Fibroblast of skin of scalp (primary cell): ENCODE results near the gene SPAG4. TPM values are rescaled to one million over a fixed set of nuclear protein-coding genes. Genes with fewer than 3 reads are reported as not detected.

Experiments
- DNase-seq: peaks from one replicate; pipeline ENCODE4 v3.0.0-alpha.2; 2013
- polyA plus RNA-seq, 2 experiments: library from polyadenylated mRNA; unstranded; fragments of 120-200 nt; gene quantifications; one replicate each; pipeline ENCODE4 v1.2.1, GENCODE V29; 2013; ENCODE audit not compliant: insufficient read length in 2 of 2

SPAG4 gene, protein sequence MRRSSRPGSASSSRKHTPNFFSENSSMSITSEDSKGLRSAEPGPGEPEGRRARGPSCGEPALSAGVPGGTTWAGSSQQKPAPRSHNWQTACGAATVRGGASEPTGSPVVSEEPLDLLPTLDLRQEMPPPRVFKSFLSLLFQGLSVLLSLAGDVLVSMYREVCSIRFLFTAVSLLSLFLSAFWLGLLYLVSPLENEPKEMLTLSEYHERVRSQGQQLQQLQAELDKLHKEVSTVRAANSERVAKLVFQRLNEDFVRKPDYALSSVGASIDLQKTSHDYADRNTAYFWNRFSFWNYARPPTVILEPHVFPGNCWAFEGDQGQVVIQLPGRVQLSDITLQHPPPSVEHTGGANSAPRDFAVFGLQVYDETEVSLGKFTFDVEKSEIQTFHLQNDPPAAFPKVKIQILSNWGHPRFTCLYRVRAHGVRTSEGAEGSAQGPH
- 7.9 TPM for polyA plus RNA-seq (2013, experiment 1 of 2; ENCODE audit: insufficient read length)
- 7.6 TPM for polyA plus RNA-seq (2013, experiment 2 of 2; ENCODE audit: insufficient read length)

DNA sequence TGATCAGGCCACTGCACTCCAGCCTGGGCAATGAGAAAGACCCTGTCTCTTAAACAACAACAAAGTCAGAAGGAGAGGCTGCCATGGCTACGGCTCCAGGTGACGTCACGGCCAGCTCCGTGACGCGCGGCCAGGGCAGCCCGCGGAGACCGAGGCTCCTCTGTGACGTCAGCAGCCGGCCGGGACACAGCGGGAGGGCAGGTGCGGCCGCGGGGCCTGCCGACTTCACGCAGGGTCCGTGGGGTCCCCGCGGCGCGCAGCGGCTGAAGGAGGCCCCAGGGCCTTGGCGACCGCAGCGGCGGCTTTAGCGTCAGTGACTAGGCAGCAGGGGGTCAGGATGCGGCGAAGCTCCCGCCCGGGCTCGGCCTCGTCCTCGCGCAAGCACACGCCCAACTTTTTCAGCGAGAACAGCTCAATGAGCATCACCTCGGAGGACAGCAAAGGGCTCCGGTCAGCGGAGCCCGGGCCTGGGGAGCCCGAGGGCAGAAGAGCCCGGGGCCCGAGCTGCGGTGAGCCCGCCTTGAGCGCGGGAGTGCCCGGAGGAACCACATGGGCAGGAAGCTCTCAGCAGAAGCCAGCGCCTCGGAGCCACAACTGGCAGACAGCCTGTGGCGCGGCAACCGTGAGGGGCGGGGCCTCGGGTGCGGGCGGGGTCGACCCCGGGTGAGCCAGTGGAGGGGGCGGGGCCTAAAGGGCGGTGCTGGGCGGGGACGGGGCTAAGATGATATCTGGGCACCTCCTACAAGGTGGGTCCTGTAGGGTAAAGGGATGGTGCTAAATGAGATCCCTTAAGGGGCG, at the start of gene SPAG4:
SPAG4 (plus strand) TSS at position 163 of the 798 bp plus-strand sequence; CDS start at position 338, 175 bp downstream.
- no peak for DNase-seq

DNA sequence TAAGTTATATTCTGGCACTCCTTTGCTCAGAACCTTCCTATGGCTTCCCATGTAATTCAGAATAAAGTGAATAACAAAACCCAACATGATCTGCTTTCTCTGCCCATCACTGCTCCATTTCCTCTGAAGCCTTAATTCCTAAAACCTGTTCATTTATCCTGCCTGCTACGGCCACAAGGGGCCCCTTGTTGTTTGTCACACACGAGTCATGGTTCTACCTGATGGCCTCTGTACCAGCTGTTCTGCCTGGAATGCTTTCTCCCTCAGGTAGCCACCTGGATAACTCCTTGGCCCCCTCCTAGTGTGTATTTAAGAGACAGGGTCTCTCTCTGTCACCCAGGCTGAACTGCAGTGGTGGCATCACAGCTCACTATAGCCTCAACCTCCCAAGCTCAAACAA, 47.0 kb upstream of the SPAG4 start:
- DNase-seq: no peak

DNA sequence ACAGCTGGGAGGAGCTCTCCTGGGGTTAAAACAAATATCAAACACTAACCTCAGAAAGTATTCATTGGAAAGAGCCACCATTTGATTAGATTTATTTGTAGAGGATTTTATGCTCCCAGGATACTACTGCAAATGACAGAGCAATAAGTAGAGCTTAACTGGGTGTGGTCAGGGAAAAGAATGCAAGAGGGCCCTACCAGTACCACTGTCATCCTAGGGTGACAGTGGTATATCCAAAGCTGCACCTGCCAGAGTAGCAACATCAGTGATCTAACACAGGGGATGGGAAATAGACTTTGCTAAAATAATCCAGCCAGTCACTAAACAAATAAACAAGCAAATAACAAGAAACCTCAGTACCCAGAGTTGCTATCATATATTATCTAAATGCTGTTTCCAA, 44.1 kb upstream of the SPAG4 start:
- no peak for DNase-seq

DNA sequence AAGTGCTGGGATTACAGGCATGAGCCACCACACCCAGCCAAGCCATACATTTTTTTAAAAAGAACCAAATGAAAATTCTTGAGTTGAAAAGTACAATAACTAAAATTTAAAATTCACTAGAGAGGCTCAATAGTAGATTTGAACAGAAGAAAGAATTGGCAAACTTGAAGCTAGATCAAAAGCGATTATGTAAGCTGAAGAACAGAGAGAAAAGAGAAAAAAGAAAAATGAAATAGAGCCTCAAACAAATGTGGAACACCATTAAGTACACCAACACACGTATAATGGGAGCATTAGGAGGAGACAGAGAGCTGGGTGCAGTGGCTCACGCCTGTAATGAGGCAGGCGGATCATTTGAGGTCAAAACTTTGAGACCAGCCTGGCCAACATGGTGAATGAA, 42.8 kb upstream of the SPAG4 start:
- DNase-seq: no peak

DNA sequence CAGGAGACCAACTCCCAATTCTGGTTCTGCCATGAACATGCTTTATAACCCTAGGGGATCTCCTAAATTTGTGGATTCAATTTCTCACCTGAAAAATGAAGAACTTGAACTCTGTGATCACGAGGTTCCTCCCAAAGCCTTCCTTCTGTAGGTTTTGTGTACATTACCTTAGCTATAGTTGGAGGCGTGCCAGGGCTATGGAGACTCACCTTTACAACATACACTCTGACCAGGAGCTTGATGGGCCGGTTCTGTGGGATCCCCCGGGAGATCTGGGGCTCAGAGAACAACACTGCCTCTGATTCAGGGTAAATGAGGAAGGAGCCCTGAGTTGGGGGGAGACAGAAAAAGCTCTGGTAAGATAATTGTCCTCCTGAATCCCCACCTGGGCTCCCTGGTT, 39.7 kb upstream of the SPAG4 start:
- DNase-seq: no peak

DNA sequence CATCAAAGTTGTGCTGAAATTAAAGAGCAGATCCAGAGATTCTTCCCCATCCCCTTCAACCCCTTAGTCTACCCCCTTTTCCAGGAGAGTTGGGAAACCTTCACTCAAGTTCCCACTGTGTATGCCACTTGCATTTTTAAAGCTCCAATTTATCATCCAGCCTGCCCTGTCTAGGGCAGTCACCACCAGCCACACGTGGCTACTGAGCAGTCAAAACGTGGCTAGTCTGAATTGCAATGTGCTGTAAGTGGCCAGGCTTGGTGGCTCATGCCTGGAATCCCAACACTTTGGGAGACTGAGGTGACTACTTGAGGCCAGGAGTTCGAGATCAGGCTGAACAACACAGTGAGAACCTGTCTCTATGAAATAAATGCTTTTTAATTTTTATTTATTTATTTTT, 38.8 kb upstream of the SPAG4 start:
- no peak for DNase-seq

DNA sequence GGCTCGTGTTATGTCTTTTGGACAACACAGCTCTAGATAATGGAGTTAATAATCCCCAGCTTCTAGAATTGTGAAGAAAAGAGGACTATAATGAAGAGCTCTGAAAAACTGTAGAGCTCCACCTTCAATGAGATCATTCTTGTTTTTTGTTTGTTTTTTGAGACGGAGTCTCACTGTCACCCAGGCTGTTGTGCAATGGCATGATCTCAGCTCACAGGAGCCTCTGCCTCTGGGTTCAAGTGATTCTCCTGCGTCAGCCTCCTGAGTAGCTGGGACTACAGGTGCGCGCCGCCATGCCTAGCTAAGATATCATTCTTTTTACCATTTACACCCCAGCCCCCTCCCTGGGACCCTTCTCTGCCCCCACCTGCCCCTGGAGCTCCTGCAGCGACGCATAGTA, 37.2 kb upstream of the SPAG4 start:
- DNase-seq: no peak

DNA sequence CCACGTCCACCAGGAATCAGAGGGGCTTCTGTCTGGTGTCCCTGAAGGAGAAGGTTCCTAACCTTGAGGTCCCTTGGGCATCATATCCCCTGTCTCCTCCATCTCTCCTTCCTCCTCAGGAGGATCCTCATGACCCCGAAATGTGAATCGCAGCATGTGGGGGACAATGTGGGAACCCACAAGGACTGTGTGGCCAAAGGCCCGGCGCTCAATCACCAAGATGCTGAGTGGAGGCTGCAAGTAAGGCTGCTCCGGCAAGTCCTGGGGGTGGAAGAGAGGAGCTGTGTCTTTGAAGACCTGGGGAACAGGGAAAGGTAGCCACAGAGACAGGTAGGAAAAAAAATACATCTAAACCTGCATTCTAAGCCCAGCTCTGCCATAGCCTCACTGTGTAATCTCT, 36.4 kb upstream of the SPAG4 start:
- DNase-seq: no peak

DNA sequence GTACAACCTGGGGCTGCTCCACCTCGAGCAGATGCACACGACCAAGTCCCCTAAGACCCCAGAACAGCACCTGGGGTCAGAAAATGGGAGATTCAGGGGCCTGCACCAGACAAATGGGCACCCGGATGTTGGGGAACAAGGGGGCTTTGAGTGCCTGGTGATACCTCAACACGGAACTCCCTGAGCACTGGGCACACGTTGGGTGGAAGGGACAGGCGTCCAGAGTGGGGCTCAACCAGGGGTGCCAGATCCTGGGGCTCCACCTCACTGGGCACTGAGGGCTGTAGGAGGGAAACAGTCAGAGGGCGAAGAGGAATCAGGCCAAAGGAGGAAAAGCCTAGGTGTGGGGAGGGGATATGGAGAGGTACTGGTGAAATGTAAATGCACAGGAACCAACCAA, 33.5 kb upstream of the SPAG4 start:
- no peak for DNase-seq

DNA sequence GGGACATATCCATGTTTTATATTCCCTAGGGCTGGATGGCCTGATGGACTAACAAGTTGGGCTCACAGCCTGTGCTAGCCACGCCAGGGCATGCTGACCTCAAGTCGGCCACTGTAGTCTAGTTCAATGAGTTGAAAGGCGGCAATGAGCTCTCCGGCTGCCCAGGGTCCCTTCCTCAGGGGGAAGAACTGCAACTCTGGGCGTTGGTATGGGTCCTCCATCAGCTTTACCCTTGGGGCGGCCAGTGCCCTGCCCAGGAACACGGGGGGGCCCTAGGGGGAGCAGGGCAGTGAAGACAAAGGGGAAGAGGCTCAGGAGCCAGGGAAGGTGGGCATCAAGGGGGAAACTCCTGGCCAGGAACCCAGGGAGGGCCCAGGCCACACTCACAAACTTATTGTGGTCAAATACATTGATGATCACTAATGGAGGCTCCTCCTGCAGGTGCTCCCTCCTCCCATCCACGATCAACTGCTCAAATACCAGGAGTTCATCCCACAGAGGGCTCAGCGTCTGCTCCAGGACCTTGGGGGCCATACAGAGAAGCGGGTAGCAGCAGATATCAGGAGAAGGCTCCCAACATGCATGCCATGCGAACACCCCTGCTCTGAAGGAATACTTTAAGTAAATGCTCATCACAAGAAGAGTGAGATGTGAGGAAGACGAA, 32.8 kb upstream of the SPAG4 start:
- DNase-seq: no peak

DNA sequence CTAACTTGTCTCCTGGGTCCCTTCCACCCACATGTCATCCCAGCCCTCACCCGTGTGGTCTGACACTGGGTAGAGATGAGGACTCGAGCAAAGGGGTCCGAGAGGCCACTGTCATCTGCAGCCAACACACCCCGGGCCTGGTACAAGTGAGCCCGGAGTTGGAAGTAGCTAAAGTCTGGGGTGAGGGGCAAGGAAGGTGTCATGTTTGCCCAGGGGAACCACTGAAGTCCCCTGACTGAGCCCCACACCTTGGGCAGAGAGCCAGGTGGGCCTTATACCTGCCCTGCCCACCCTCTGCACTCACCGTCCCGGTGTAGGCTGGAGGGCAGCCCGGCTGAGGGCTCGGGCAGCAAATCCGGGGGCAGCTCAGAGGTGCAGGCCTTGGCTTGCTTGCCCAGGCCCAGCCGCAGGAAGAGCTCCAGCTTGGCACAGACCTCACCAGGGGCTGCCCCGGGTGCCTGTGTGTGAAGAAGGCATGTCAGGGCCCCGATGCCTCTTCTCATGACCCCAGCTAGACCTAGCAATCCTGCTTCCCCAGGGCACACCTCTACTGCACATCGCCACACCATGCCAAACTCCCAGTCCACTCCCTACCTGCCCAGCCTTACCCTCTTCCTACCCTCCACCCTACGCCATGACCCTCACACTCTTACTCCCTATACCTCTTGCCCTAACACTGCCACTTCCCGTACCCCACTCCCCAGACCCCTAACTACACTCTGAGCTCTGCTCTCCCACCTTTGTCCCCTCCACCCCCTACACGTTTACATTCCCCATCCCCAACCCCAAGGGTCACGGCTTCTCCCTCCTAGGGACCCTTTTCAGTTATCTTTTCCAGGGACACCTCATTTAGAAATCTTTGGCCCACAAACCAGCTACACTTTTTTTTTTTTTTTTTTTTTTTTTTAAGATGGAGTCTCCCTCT, 31.7 kb upstream of the SPAG4 start:
- DNase-seq: no peak

DNA sequence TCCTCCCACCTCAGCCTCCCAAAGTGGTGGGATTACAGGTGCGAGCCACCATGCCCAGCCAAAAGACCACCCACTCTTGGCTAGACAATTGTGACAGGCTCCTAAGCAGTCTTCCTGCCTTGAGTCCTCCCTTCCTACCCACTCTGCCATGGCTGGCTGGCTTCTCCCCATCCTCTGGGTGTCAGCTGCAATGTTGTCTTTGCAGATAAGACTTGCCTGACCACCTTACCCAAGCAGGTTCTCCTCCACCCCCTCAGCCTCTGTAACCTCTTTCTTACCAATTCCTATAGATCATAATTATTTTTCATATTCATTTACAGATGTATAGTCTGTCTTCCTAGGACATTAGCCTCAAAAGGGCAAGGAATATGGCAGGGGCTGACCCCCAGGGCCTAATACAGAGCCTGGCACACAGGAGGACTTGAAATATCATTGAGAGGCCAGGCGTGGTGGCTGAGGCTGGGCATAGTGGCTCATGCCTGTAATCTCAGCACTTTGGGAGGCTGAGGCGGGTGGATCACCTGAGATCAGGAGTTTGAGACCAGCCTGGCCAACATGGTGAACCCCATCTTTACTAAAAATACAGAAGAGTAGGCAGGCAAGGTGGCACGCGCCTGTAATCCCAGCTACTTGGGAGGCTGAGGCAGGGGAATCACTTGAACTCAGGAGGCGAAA, 28.7 kb upstream of the SPAG4 start:
- DNase-seq: no peak

DNA sequence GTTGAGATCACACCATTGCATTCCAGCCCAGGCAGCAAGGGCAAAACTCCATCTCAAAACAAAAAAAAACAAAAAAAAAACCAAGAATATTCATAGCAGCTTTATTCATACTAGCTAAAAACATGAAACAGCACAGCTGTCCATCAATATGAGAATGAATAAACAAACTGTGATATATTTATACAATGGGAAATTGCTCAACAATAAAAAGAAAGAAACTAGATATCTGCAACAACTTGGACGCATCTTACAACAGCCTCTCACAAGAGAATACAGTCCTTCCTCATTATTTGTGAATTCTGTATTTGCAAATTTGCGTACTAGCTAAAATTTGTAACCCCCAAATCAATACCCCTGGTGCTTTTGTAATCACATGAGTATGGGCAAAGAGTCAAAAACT, 28.2 kb upstream of the SPAG4 start:
- no peak for DNase-seq

DNA sequence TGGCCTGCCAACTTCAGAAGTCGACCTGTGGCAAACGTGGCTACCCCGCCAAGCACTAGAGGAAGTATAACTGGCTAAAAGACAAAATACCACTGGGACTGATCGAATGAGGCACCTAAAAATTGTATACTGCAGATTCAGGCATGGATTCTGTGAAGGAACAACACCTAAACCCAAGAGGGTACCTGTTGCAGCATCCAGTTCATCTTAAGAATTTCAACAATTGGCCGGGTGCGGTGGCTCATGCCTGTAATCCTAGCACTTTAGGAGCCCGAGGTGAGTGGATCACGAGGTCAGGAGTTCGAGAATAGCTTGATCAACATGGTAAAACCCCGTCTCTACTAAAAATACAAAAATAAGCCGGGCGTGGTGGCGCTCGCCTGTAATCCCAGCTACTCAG, 27.2 kb upstream of the SPAG4 start:
- DNase-seq: no peak

DNA sequence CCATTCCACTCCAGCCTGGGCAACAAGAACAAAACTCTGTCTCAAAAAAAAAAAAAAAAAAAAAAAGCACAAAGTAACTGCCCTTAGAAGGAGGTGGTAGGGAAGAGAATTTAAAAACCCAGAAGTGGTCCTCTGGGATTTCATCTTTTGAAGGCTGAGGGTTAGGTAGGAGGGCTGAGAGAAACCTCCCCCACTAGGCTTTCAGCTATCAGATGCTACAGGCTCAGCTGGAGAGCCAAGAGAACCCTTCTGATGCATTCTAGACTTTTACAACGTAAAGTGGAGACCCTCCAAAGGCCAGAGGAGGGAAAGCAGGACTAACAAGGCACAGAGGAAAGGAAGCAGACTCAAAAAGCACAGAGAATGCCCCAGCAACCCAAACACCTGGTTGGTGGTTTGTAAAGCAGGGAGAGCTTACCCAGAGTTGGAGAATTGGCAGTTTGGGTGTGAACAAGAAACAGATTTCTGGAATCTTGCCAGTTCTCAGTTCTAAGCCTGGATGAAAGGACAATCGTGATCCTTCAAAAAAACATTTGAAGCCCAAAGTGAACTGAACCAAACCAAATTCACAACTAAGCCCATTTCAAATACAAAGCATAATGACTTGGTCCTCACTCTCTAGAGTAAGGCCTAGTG, 23.2 kb upstream of the SPAG4 start:
- no peak for DNase-seq

DNA sequence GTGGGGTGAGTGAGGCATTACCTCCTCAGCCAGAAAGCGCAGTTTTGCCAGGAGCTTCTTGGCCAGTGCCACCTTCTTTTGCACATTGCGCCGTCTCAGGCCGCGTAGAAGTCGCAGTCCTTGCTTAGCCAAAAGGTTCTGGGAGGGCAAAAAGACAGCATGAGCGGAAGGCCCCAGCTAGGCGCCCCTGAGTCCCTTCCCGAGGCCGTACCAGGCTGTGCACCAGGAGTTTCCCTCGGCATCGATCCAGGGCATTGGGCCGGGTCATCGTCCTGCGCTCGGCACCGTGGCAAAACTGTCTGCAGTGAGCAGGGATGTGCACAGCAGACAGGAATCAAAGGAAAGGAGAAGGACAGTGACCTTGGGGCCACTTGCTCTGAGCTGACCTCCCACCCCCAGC, 20.2 kb upstream of the SPAG4 start:
- DNase-seq: no peak

DNA sequence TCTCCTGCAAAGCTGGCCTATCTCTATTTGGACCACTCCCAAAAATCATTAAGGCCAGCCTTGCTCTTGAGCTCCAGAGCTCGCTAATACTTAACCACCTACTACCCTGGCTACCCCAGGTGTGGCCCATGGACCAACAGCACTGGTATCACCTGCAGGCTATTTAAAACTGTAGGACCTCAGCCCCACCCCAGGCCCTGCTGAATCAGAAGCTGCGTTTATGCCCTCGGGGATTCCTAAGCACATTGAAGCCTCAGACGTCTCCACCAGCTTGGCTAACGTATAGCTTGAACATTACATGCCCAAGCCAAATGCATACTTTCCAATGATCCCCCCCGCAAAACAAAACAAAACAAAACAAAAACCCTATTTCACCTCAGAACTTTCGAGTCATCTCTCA, 19.7 kb upstream of the SPAG4 start:
- DNase-seq: no peak

DNA sequence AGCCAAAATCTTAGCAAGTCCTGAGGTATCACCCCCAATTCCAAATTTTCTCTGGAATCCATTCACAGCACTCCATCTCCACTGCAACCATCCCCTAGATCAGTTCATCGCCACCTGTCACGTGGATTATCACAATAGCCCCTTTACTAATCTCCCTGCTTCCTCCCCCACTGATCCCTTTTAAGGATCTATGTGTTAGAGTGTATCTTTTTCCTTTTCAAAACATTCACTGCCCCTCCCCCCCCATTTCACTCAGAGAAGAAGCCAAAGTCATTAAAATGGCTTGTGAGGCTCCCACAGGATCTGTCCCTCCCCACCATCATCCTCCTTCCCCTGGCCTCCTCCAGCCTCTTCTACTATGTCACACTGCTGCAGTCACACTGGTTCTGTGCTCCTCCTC, 18.4 kb upstream of the SPAG4 start:
- no peak for DNase-seq

DNA sequence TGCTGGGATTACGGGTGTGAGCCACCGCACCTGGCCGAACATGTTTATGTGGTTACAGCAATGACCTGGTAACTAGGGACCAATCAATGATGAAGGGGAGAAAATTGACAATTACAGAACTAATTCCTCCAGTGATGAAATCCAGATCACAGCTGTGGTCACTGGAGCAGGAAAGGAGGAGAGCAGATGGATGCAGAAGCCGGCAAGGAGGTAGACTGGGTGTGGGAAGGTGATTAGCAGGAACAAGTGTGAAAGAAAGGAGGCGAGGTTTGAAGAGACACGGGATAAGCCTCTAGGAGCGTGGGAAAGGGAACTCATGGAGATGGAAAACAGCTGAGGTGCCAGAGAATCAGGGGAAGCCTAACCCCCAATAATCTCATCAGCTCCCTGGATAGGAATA, 17.2 kb upstream of the SPAG4 start:
- no peak for DNase-seq

DNA sequence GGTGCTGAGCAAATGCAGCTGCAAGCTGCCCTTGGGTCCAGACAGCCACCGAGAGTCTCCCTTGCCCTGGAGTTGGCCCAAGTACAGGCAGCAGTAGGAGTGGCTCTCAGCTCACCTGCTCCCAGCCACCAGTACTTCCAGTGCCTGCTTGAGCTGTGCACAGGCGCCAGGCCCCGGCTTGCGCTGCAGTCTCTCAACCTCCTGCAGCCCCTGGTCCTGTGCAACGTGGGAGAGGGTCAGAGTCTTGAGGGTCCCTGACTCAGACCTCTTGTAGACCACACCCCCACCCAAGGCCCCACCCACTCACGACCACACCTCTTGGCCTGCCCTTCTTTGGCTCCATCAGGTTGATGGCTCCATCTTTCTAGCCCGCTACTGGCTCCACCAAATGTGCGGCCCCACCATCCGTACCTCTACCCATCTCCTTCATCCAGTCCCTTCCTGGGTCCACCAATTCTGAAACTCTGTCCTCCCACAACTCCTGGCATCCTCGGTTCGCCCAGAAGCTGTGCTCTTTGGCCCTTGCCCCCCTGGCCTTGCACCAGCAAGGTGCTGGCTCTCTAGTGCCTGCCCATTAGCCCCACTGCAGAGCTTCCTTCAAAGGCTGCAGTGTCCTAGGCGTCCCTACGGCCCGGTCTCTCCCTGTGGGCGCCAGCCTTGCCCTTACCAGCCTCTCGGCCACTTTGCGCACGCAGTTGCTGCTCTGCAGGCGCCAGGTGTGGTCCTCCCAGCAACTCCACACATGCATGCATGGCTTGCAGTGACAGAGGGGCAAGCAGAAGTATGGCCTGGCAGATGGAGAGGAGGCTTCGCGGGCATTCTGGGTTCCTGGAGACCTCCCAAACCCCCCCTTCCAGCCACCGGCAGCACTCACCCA, 16.5 kb upstream of the SPAG4 start:
- no peak for DNase-seq
